ENCODE measurements around the gene FBXO15. TPM values are rescaled to one million over a fixed set of nuclear protein-coding genes. Genes with fewer than 3 reads are reported as not detected.

The FBXO15 gene
- total RNA-seq, 2 donors from 2014 or later = 0.63 to 0.75 TPM

- DNase-seq (no peak), ATAC-seq (no peak)
- no peaks in the 10 kb centered on the region for H3K9me3 ChIP-seq (ENCODE audit: control insufficient read depth, low read length, poor library complexity, severe bottlenecking)
- peaks cover 4% of the 10 kb centered on the region for H3K36me3 Mint-ChIP-seq (ENCODE audit: low read depth)
- H3K27ac Mint-ChIP-seq = no peak overlapping the region
- no peak overlapping the region for H3K4me3 Mint-ChIP-seq
- peaks cover 33% of the 10 kb centered on the region for H3K27me3 Mint-ChIP-seq
- H3K4me1 Mint-ChIP-seq = peaks cover 8% of the 10 kb centered on the region
Observed at GRCh38 chr18:74124642-74125041, 23.0 kb downstream of the FBXO15 start.

- no peak overlapping the region for H3K27ac Mint-ChIP-seq
- peaks cover 43% of the 10 kb centered on the region for H3K27me3 Mint-ChIP-seq
- ATAC-seq (no peak), DNase-seq (no peak)
- no peaks in the 10 kb centered on the region for H3K9me3 ChIP-seq (ENCODE audit: control insufficient read depth, low read length, poor library complexity, severe bottlenecking)
- peaks cover 5% of the 10 kb centered on the region for H3K4me1 Mint-ChIP-seq
- no peak overlapping the region for H3K4me3 Mint-ChIP-seq
- H3K36me3 Mint-ChIP-seq (ENCODE audit: low read depth) = peaks cover 7% of the 10 kb centered on the region
Observed at GRCh38 chr18:74123200-74123599, 24.4 kb downstream of the FBXO15 start.

DNA sequence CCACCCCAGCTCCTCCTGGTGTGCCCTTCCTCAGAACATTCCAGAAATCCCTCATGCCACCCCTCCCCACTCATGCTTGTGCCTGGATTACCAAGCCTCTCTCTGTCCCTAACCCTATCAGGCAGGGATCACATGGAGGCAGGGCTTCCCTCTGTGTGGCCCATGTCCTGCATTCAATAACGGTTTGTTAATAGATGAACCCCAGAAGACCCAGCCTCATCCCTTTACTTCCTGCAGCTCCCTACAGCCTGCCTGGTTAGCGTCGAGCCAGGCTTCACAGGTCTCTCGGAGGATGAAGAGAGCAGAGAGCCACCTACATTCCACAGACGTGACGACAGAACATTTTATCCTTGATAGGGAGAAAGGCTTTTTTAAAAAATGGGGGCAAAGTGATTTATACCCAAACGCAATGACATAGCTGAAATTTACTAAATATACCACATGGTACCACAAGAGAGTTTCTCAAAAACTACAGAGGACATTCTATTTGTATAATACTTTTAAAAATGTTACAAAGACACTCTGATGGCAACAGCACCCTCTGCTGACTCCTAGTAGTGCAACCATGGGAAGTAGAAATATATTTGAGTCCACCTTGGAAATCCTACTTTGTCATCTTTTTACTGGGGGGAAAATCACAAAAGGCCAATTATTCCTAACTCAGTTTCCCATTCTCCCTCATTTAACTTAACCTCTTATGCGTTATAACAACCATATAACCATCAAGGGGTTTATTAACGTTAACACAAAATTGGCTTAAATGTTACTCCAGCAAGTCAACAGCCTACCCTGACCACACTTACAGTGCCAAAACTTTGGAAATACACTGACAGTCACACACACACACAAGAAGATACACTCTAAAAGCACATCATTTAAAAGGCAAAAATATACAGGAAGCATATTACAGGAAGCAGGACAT lies 30.7 kb downstream of the FBXO15 start:
- H3K27ac Mint-ChIP-seq = no peak overlapping the region
- H3K9me3 ChIP-seq (ENCODE audit: control insufficient read depth, low read length, poor library complexity, severe bottlenecking) = no peaks in the 10 kb centered on the region
- peaks cover 25% of the 10 kb centered on the region for H3K27me3 Mint-ChIP-seq
- H3K36me3 Mint-ChIP-seq (ENCODE audit: low read depth) = peaks cover 3% of the 10 kb centered on the region
- H3K4me3 Mint-ChIP-seq = no peak overlapping the region
- ATAC-seq (no peak), DNase-seq (no peak)
- H3K4me1 Mint-ChIP-seq = peaks cover 2% of the 10 kb centered on the region

- H3K27ac Mint-ChIP-seq = no peak overlapping the region
- DNase-seq (no peak), ATAC-seq (no peak)
- H3K4me3 Mint-ChIP-seq = no peak overlapping the region
- peaks cover 14% of the 10 kb centered on the region for H3K27me3 Mint-ChIP-seq
- peaks cover 3% of the 10 kb centered on the region for H3K36me3 Mint-ChIP-seq (ENCODE audit: low read depth)
- H3K9me3 ChIP-seq (ENCODE audit: control insufficient read depth, low read length, poor library complexity, severe bottlenecking) = no peaks in the 10 kb centered on the region
- H3K4me1 Mint-ChIP-seq = no peaks in the 10 kb centered on the region
Observed at GRCh38 chr18:74115046-74115445, 32.6 kb downstream of the FBXO15 start.

GRCh38 chr18:74114116-74114515 lies 33.5 kb downstream of the FBXO15 start:
- no peak overlapping the region for H3K27ac Mint-ChIP-seq
- DNase-seq = no peak
- no peaks in the 10 kb centered on the region for H3K4me1 Mint-ChIP-seq

GRCh38 chr18:74113711-74114110 lies 33.9 kb downstream of the FBXO15 start:
- no peak for ATAC-seq
- H3K4me1 Mint-ChIP-seq = no peaks in the 10 kb centered on the region
- no peak for DNase-seq
- peaks cover under 1% of the 10 kb centered on the region for H3K27me3 Mint-ChIP-seq
- H3K4me3 Mint-ChIP-seq = no peak overlapping the region
- peaks cover under 1% of the 10 kb centered on the region for H3K9me3 ChIP-seq (ENCODE audit: control insufficient read depth, low read length, poor library complexity, severe bottlenecking)
- no peaks in the 10 kb centered on the region for H3K36me3 Mint-ChIP-seq (ENCODE audit: low read depth)
- H3K27ac Mint-ChIP-seq = no peak overlapping the region

More at GRCh38 chr18:74114116-74114515, 33.5 kb downstream of the FBXO15 start:
- H3K9me3 ChIP-seq (ENCODE audit: control insufficient read depth, low read length, poor library complexity, severe bottlenecking) = no peaks in the 10 kb centered on the region
- no peak overlapping the region for H3K4me3 Mint-ChIP-seq
- no peak for ATAC-seq
- H3K36me3 Mint-ChIP-seq (ENCODE audit: low read depth) = no peaks in the 10 kb centered on the region
- H3K27me3 Mint-ChIP-seq = peaks cover 4% of the 10 kb centered on the region

DNA sequence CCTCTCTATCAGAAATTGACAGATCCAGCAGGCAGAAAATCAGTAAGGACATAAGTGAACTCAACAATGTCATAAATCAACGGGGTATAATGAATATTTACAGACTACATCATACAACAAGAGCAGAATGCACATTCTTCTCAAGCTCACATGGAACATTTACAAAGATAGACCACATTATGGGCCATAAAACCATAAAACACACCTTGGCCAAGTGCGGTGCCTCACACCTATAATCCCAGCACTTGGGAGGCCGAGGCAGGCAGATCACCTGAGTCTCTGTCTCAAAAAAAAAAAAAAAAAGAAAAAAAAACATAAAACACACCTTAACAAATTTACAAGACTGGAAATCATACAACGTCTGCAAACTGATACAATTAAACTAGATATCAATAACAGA lies 36.7 kb downstream of the FBXO15 start:
- no peaks in the 10 kb centered on the region for H3K27me3 Mint-ChIP-seq
- peaks cover 3% of the 10 kb centered on the region for H3K9me3 ChIP-seq (ENCODE audit: control insufficient read depth, low read length, poor library complexity, severe bottlenecking)
- ATAC-seq (no peak), DNase-seq (no peak)
- H3K4me3 Mint-ChIP-seq = no peak overlapping the region
- no peak overlapping the region for H3K27ac Mint-ChIP-seq
- no peaks in the 10 kb centered on the region for H3K4me1 Mint-ChIP-seq
- H3K36me3 Mint-ChIP-seq (ENCODE audit: low read depth) = no peaks in the 10 kb centered on the region

- DNase-seq (no peak), ATAC-seq (no peak)
- Mint-ChIP-seq H3K36me3 (ENCODE audit: low read depth) (no peaks in the 10 kb centered on the region), H3K4me1 (no peaks in the 10 kb centered on the region), H3K27me3 (no peaks in the 10 kb centered on the region), H3K4me3 (no peak overlapping the region), H3K27ac (no peak overlapping the region)
- H3K9me3 ChIP-seq (ENCODE audit: control insufficient read depth, low read length, poor library complexity, severe bottlenecking) = peaks cover 3% of the 10 kb centered on the region
Observed at GRCh38 chr18:74110149-74110548, 37.5 kb downstream of the FBXO15 start.

DNA sequence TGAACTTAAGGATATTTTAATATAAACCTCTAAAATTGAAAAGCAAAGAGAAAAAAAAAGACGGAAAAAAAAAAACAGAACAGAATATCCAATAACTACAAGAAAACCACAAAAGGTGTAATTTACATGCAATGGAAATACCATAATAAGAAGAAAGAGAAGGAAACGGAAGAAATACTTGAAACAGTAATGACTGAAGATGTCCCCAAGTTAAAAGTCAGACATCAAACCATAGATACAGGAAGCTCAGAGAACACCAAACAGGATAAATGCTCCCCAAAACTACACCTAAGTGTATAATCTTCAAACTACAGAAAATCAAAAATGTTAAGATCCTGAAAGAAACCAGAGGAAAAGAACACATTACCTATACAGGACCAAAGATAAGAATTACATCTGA lies 39.2 kb downstream of the FBXO15 start:
- no peak overlapping the region for H3K27ac Mint-ChIP-seq

GRCh38 chr18:74097803-74098202 lies 49.8 kb downstream of the FBXO15 start:
- Mint-ChIP-seq H3K36me3 (ENCODE audit: low read depth) (peaks cover 6% of the 10 kb centered on the region), H3K4me1 (no peaks in the 10 kb centered on the region), H3K4me3 (no peak overlapping the region), H3K27me3 (no peaks in the 10 kb centered on the region), H3K27ac (no peak overlapping the region)
- DNase-seq (no peak), ATAC-seq (no peak)
- no peaks in the 10 kb centered on the region for H3K9me3 ChIP-seq (ENCODE audit: control insufficient read depth, low read length, poor library complexity, severe bottlenecking)

More for the DNA sequence above, 39.2 kb downstream of the FBXO15 start:
- H3K9me3 ChIP-seq (ENCODE audit: control insufficient read depth, low read length, poor library complexity, severe bottlenecking) = peaks cover 3% of the 10 kb centered on the region
- no peaks in the 10 kb centered on the region for H3K36me3 Mint-ChIP-seq (ENCODE audit: low read depth)
- ATAC-seq (no peak), DNase-seq (no peak)
- no peaks in the 10 kb centered on the region for H3K4me1 Mint-ChIP-seq
- H3K4me3 Mint-ChIP-seq = no peak overlapping the region
- H3K27me3 Mint-ChIP-seq = no peaks in the 10 kb centered on the region

DNA sequence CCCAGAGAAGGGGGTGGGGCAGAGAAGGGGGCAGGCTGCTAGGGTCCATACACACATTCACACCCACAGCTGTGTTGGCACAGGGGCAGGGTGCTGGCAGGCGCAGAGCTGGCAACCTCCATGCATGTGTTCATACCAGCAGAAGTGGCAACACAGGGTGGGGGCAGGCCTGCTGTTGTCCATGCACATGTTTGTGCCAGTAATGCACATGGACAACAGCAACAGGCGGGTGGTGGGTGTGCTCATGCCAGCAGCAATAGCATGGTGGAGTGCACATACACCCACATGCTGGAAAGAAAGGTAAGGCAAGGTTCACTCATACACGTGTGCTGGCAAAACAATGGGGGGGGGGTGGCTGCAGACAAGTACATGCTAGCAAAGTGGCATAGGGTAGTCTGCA lies 54.7 kb downstream of the FBXO15 start:
- Mint-ChIP-seq H3K27ac (no peak overlapping the region), H3K4me3 (no peak overlapping the region), H3K36me3 (ENCODE audit: low read depth) (peaks cover 6% of the 10 kb centered on the region), H3K4me1 (no peaks in the 10 kb centered on the region), H3K27me3 (no peaks in the 10 kb centered on the region)
- ATAC-seq (no peak), DNase-seq (no peak)
- H3K9me3 ChIP-seq (ENCODE audit: control insufficient read depth, low read length, poor library complexity, severe bottlenecking) = peaks cover 3% of the 10 kb centered on the region

DNA sequence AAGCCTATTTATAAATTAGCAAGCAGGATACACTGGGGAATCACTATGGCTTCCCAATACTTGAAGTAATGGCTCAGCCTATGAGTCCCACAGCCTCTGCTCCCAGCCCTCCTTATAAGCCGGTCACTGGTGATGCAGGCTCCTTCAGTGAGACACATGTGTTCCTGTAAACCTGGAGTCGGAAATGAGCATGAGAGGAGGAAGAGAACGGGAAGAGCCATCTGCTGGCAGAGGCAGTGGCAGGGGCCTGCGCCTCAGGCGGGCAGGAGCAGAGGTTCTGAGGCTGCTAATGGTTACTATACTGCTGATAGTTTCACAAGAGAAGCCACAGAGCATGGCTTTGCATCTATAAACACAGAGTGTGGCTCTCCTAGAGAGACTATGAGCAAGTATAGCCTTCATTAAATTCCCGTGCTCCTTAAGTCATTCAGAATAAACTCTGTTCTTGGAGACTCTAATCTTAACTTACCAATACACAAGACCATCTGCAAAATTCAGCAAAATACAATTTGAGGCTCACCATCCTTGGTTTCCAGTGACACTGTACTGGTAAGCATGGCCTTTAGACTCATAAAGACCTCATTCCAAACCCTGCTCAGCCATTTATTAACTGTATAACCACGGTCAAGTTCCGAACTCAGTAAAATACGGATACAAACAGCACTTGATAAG lies 63.3 kb downstream of the FBXO15 start:
- H3K36me3 Mint-ChIP-seq (ENCODE audit: low read depth) = no peaks in the 10 kb centered on the region
- ATAC-seq = no peak

DNA sequence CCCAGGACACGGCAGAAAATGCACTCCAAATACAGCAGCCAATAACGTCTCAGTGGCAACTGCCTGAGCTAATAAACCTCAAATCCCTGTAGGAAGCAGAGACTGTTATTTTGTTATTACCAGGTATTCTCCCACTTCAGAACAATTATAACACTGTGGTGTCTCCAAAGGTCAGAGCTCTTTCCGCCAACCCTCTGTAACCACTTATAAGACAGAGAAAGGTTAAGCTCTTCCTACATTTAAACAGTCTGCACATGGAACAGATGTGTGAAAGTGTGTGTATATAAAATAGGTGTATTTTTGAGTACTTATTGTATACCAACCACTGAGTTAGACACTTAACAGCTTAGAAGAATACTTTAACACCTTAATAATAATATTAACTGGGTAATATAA lies 64.1 kb downstream of the FBXO15 start:
- no peak overlapping the region for H3K4me3 Mint-ChIP-seq

More for the DNA sequence above, 63.3 kb downstream of the FBXO15 start:
- Mint-ChIP-seq H3K27ac (no peak overlapping the region), H3K4me3 (no peak overlapping the region), H3K4me1 (peaks cover 9% of the 10 kb centered on the region), H3K27me3 (peaks cover 4% of the 10 kb centered on the region)
- no peak for DNase-seq
- no peaks in the 10 kb centered on the region for H3K9me3 ChIP-seq (ENCODE audit: control insufficient read depth, low read length, poor library complexity, severe bottlenecking)

More for the DNA sequence above, 64.1 kb downstream of the FBXO15 start:
- no peaks in the 10 kb centered on the region for H3K9me3 ChIP-seq (ENCODE audit: control insufficient read depth, low read length, poor library complexity, severe bottlenecking)
- Mint-ChIP-seq H3K4me1 (peaks cover 9% of the 10 kb centered on the region), H3K27ac (no peak overlapping the region), H3K27me3 (peaks cover 10% of the 10 kb centered on the region), H3K36me3 (ENCODE audit: low read depth) (peaks cover under 1% of the 10 kb centered on the region)
- DNase-seq (no peak), ATAC-seq (no peak)
